Smooth muscle cell (in vitro differentiated cells): ENCODE measurements around the gene PIWIL1. TPM values are rescaled to one million over a fixed set of nuclear protein-coding genes. Genes with fewer than 3 reads are reported as not detected.

Source experiments
- DNase-seq: peaks from one replicate; lab custom pipeline; 2025; ENCODE audit not compliant: unreplicated experiment; lab: John Stamatoyannopoulos, UW
- H2AFZ ChIP-seq: fragments of 200-600 bp; sonication (generic); 2 replicates; pipeline ENCODE4 v1.6.0; 2016; ENCODE audit warnings: antibody characterized with exemption, low read depth, mild to moderate bottlenecking
- H3F3A ChIP-seq: fragments of 200-600 bp; sonication (generic); 2 replicates; pipeline ENCODE4 v1.6.0; 2017; ENCODE audit warnings: antibody characterized with exemption, low read depth
- H3K27ac ChIP-seq: fragments of 200-600 bp; sonication (generic); 2 replicates; pipeline ENCODE4 v1.5.1; 2016; ENCODE audit warnings: low read depth, mild to moderate bottlenecking
- H3K27me3 ChIP-seq: fragments of 200-600 bp; sonication (generic); 2 replicates; pipeline ENCODE4 v1.6.1; 2016; ENCODE audit warnings: low read depth, mild to moderate bottlenecking
- H3K36me3 ChIP-seq: fragments of 200-600 bp; sonication (generic); 2 replicates; pipeline ENCODE4 v1.5.1; 2016; ENCODE audit warnings: low read depth
- H3K4me1 ChIP-seq: fragments of 200-600 bp; sonication (generic); 2 replicates; pipeline ENCODE4 v1.5.1; 2016; ENCODE audit warnings: low read depth
- H3K4me2 ChIP-seq: fragments of 200-600 bp; sonication (generic); 2 replicates; pipeline ENCODE4 v1.6.0; 2016; ENCODE audit warnings: mild to moderate bottlenecking
- H3K4me3 ChIP-seq: fragments of 200-600 bp; sonication (generic); 2 replicates; pipeline ENCODE4 v1.5.1; 2016; ENCODE audit warnings: mild to moderate bottlenecking
- H3K79me2 ChIP-seq: fragments of 200-600 bp; sonication (generic); 2 replicates; pipeline ENCODE4 v1.6.0; 2016; ENCODE audit warnings: low read depth, mild to moderate bottlenecking
- H3K9ac ChIP-seq: fragments of 200-600 bp; sonication (generic); 2 replicates; pipeline ENCODE4 v1.6.0; 2016; ENCODE audit warnings: low read depth
- H3K9me3 ChIP-seq: fragments of 200-600 bp; sonication (generic); replicated peaks from 2 replicates; pipeline ENCODE4 v1.5.1; 2016; ENCODE audit warnings: low read depth
- H4K20me1 ChIP-seq: fragments of 200-600 bp; sonication (generic); 2 replicates; pipeline ENCODE4 v1.6.0; 2016; ENCODE audit warnings: low read depth
- WGBS: methylation state at CpG from one replicate; pipeline ENCODE4 v1.1.7; 2016; ENCODE audit warnings: low lambda C conversion rate; 5-methylcytosine and 5-hydroxymethylcytosine counted together
- polyA plus RNA-seq: library from polyadenylated mRNA; unstranded; fragments of >200 nt; fragmentation: Nextera tagmentation; extraction: Ambion mirVana; gene quantifications from 2 replicates; pipeline ENCODE4 v1.2.1, GENCODE V29; 2016
- total RNA-seq: library from RNA; depleted of rRNA; stranded (reverse); fragments of >200 nt; gene quantifications from 2 replicates; pipeline ENCODE4 v1.2.3, GENCODE V29; 2014
- TF ChIP-seq, protein P1 (sequence below): fragments of 200-600 bp; sonication (generic); IDR thresholded peaks from 2 replicates; pipeline ENCODE4 v1.5.1; 2017; ENCODE audit warnings: borderline replicate concordance, mild to moderate bottlenecking, antibody characterized with exemption; ENCODE audit not compliant: insufficient read depth, poor library complexity, severe bottlenecking

PIWIL1 gene
- total and polyA plus RNA-seq, 2 experiments from 2014 or later: not detected

DNA sequence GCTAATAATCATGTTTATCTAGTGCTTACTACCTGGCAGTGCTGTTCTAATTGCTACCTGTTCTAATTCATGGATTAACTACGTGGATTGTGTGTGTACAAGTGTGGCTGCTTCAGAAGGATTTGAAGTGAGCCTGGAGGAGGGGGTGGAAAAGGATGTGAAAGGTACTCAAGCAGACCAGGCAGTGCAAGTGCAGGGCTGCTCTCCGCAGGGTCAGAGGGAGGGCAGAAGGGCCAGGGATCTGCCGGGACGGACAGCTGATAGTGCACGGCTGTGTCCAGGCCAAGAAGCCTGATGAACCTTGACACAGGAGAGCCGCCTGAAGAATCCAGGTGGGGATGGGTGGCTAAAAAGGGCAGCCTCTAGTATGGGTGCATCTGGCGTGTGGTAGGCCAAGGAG, 28.5 kb downstream of the PIWIL1 start:
- H3K4me2 ChIP-seq: no peak overlapping the region
- no peaks in the 10 kb centered on the region for H3F3A ChIP-seq
- no peak for DNase-seq
- H3K9me3 ChIP-seq: no peaks in the 10 kb centered on the region
- no peak overlapping the region for H3K4me3 ChIP-seq
- H3K9ac ChIP-seq: no peak overlapping the region
- H2AFZ ChIP-seq: no peak overlapping the region
- TF ChIP-seq, protein P1, sequence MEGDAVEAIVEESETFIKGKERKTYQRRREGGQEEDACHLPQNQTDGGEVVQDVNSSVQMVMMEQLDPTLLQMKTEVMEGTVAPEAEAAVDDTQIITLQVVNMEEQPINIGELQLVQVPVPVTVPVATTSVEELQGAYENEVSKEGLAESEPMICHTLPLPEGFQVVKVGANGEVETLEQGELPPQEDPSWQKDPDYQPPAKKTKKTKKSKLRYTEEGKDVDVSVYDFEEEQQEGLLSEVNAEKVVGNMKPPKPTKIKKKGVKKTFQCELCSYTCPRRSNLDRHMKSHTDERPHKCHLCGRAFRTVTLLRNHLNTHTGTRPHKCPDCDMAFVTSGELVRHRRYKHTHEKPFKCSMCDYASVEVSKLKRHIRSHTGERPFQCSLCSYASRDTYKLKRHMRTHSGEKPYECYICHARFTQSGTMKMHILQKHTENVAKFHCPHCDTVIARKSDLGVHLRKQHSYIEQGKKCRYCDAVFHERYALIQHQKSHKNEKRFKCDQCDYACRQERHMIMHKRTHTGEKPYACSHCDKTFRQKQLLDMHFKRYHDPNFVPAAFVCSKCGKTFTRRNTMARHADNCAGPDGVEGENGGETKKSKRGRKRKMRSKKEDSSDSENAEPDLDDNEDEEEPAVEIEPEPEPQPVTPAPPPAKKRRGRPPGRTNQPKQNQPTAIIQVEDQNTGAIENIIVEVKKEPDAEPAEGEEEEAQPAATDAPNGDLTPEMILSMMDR: no peak
- H3K4me1 ChIP-seq: no peaks in the 10 kb centered on the region
- peaks cover 6% of the 10 kb centered on the region for H3K27me3 ChIP-seq
- H3K27ac ChIP-seq: no peak overlapping the region
- WGBS: 95% methylated on average over 7 of the region's 7 CpGs
- no peaks in the 10 kb centered on the region for H3K79me2 ChIP-seq
- H3K36me3 ChIP-seq: no peaks in the 10 kb centered on the region
- no peaks in the 10 kb centered on the region for H4K20me1 ChIP-seq

DNA sequence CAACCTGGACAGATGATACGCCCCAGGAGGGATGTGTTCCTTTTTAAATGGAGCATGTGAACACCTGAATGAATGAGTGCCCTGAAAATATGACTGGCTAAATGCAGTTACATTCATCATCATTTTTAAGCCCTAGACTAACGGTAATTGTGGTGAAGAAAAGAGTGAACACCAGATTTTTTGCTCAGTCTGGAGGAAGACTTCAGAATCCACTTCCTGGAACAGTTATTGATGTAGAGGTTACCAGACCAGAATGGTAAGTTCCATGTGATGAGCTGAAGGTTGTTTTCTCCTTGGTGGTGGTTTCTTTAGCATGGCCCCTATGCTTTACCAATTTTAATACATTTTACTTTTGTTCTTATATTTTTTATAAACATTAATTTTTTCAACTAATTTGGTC, 29.3 kb downstream of the PIWIL1 start:
- Histone ChIP-seq H3K4me2 (no peak overlapping the region), H3K4me1 (no peaks in the 10 kb centered on the region), H2AFZ (no peak overlapping the region), H3K9ac (no peak overlapping the region), H3K9me3 (no peaks in the 10 kb centered on the region), H3K79me2 (no peaks in the 10 kb centered on the region), H3K27me3 (peaks cover 6% of the 10 kb centered on the region), H3K4me3 (no peak overlapping the region), H3K27ac (no peak overlapping the region), H4K20me1 (no peaks in the 10 kb centered on the region), H3F3A (no peaks in the 10 kb centered on the region), H3K36me3 (no peaks in the 10 kb centered on the region)
- DNase-seq: no peak
- TF ChIP-seq, protein P1: no peak
- WGBS: 87% methylated on average over 2 of the region's 2 CpGs

DNA sequence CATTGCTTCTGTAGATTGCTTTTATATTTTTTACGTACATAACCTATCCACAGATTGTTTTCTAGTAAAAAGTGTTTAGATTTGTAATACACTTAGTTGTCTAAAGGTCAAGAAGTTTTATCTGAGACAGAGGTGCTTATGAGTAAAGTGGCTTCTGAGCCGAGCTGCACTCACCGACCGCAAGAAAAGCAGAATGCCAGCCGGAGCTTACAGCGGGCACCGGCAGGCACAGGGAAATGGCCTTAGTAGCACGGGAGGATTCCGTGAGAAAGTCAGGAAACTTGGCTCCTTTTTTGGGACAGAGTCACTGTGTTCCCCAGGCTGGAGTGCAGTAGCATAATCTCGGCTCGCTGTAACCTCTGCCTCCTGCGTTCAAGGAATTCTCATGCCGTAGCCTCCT, 29.8 kb downstream of the PIWIL1 start:
- TF ChIP-seq, protein P1: no peak
- H2AFZ ChIP-seq: no peak overlapping the region
- no peaks in the 10 kb centered on the region for H3K9me3 ChIP-seq
- no peaks in the 10 kb centered on the region for H3K4me1 ChIP-seq
- no peak overlapping the region for H3K4me3 ChIP-seq
- WGBS: 92% methylated on average over 13 of the region's 13 CpGs
- H3K4me2 ChIP-seq: no peak overlapping the region
- no peak for DNase-seq
- H4K20me1 ChIP-seq: no peaks in the 10 kb centered on the region
- H3K27me3 ChIP-seq: peaks cover 6% of the 10 kb centered on the region
- H3K27ac ChIP-seq: no peak overlapping the region
- H3K79me2 ChIP-seq: no peaks in the 10 kb centered on the region
- H3F3A ChIP-seq: no peaks in the 10 kb centered on the region
- no peaks in the 10 kb centered on the region for H3K36me3 ChIP-seq
- H3K9ac ChIP-seq: no peak overlapping the region

DNA sequence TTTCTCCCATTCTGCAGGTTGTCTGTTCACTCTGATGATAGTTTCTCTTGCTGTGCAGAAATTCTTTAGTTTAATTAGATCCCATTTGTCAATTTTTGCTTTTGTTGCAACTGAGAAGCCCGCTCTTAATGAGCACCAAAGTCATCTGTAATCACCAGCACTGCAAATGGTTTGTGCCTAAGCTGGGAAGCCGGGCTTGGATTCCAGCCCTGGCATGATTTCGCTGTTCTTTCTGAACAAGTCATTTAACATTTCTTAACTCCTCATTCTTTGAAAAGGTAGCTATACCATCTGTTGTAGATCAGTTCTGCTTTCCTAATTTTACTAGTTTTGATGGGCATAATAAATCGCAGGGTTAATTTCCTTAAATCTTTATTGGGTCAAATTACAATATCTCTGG, 32.1 kb downstream of the PIWIL1 start:
- no peak overlapping the region for H3K9ac ChIP-seq
- no peaks in the 10 kb centered on the region for H3F3A ChIP-seq
- no peak overlapping the region for H3K4me2 ChIP-seq
- H3K36me3 ChIP-seq: no peaks in the 10 kb centered on the region
- no peaks in the 10 kb centered on the region for H4K20me1 ChIP-seq
- H3K79me2 ChIP-seq: no peaks in the 10 kb centered on the region
- TF ChIP-seq, protein P1: no peak
- no peak overlapping the region for H3K27ac ChIP-seq
- no peaks in the 10 kb centered on the region for H3K9me3 ChIP-seq
- 97% methylated on average over 4 of the region's 4 CpGs for WGBS
- H2AFZ ChIP-seq: no peak overlapping the region
- no peak overlapping the region for H3K4me3 ChIP-seq
- no peaks in the 10 kb centered on the region for H3K4me1 ChIP-seq
- DNase-seq: no peak
- peaks cover 6% of the 10 kb centered on the region for H3K27me3 ChIP-seq
